Left hindlimb (tissue), 1 donor: Measurements from ENCODE around the gene ADCY3.
A peak's percentile ranks its signal among the peaks of the same experiment; 100 is the strongest.
"Not testable (repeated sequence)": the region's sequence is repeated elsewhere in the genome, so short reads cannot be mapped to it uniquely, and the experiment has no call there.

Source experiments
- DNase-seq: peaks from one replicate; pipeline ENCODE4 v3.0.0-alpha.2; 2018

The ADCY3 gene

DNA sequence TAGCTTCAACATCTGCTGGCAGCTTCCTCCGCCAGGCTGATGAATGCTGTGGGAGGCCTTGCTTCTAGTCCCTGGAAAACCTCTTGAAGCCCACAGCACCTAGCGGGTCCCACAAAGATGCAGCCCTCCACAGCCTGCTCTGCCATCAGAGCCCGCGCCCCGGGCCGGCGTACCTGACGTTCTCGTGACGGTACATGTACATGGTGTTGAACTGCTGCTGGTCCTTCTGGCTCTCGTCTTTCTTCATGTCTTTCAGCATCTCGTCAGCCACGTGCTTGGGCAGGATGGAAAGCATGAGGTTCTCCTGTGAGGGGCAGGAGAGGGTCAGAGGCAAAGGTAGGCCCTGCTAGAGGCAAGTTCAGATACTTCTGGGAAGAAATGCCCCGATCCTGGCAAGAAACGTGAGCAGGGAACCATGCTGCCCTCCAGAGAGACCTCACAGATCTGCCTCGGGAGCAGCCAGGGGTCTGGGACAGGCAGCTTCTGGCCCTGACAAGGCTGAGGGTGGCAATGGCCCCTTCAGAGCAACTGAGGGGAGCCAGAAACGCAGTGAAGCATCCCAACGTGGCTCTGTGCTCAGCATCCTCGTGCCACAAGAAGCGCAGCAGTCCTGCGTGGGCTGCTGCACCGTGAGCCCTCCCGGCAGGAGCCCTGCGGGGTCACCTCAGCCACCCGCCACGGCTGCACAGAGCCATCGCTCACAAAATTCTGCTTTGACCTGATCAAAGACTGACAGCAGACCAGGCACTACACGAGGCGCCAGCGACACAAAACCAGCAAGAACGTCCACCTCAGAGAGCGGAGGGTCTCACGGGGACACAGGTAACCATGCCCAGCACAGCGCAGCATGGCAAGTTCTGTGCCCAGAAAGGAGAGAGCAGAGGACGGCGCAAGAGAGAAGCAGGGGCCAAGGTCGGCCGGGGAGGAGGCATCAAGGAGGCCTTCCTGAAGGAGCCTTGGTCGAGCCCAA lies 77.7 kb downstream of the ADCY3 start:
- DNase-seq, result peak; percentile 26

DNA sequence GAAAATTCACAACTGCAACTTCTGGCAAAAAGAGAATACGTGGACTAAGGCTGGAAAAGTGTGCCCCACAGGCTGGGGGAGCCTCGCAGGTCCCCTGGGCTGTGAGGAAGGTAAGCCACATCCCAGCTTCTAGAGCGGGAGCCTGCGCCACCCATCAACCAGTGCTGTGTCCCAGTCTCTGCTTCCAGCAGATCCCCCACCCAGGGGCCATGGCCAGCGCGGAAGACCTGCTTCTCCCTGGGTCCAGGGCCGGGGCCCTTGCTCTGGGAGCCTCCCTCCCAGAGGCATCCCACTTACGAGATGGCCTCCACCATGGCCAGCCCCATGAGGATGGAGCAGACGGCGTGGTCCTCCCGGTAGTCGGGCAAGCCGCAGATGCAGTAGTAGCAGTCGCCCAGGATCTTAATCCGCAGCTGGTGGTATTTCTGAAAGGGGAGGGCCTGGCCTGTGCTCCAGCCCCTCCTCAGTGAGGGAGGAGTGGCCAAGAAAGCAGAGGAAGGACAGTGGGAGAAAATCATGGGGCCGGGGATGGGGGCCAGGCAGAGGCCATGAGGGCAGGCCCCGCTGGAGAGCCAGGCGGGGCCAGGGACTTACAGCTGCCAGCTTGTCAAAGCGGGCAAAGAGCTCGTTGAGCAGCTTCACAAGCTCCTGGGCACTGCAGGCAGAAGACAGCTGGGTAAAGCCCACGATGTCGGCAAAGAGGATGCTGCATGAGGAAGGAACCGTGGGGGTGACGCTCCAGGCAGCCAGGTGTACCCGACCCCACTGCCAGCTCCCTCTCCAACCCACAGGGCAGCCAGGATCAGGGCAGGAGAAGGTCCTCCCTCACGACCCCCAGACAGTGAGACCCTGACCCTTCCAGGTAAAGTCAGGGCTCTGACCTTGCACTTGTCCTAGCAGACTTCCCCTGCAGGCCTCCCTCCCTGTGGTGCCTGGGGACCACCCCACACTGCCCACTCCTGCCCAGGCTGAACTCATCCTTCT lies 78.8 kb downstream of the ADCY3 start:
- DNase-seq, result peak; percentile 26

DNA sequence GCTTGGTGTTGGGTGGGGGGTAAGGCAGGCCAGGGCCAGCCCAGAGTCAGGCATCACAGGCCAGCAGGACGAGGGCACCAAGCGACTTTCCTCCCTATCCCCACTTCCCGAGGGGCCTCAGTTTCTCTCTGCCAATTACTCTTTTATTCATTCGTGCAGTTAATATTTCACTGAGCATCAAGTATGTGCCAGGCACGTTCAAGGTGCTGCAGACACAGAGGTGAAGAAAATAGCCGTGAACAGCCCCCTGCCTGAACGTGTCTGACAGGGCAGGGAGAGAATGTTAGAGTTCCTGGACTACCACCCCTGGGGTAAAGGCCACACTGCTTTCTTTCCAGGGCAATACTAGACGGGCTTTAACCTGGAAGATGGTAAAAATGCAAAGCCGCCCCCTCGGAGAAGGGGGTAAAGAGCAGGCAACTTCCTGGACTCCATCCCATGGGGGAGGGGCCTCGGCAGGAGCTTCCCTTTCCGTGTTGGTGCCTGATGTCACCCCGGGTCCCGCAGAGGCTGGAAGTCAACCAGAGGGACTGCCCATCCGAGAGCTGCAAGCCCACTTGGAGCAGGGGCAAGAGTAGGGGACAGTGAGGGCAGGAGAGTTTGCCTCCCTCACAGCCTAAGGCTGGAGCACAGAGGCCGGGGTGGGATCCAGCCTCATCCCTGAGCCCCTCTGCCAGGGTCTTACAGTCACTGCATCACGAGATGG lies 79.7 kb downstream of the ADCY3 start:
- no peak for DNase-seq

DNA sequence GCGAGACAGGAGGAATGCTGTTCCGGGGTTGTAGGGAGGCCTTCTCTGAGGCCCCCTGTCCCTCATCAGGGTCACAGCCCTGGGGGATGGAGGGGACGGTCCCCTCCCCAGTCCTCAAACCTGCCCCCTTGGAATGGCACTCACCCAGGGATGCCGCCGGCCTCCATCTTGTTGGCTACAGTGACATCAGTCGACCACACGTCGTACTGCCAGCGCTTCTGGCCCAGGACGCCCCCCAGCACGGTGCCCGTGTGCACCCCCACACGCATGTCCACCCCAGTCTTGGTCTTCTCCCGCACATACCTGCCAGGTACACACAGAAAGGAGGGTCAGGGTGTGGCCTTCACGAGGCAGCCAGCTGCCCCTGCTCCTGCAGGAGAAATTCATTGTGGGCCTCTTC lies 80.3 kb downstream of the ADCY3 start:
- no peak for DNase-seq

DNA sequence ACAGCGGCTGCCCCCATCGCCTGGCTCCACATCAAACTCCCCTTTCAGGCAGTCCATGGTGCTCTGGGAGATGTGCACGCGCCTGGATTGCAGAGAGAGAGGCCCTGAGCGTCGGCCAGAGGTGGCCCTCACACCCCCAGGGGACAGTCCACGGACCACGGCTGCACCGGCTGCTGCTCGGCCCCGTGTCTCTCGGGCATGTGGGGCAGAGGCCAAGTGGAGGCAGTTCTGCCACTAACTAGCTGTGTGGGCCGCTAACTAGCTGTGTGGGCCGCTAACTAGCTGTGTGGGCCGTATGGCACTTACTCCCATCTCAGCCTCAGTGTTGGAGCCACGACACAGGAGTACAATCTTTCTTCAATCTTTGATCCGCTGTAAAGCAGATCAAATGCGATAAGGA lies 81.5 kb downstream of the ADCY3 start:
- no peak for DNase-seq

DNA sequence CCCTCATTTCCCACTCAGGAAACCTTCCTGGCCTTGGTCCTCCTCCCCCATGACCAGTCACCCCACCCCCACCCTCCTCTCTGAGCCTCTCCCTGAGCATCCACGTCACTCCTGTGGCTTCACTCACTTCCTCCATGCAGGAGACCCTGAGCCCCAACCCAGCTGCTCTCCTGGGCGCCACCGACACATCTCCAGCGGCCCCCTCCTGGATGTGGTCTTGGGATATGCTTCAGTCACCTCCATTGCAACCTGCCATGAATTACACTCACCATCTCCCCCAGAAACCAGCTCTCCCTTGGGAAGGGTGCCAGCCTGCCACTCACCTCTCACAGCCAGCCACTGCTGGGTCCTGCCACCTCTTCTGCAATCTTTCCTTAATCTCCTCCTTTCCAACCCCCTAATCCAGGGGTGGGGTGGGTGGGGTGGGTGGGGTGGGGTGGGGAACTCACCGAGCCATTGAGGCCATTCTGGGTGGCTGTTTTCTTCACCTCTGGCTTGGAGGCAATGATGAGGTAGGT lies 82.0 kb downstream of the ADCY3 start:
- DNase-seq, result no peak

DNA sequence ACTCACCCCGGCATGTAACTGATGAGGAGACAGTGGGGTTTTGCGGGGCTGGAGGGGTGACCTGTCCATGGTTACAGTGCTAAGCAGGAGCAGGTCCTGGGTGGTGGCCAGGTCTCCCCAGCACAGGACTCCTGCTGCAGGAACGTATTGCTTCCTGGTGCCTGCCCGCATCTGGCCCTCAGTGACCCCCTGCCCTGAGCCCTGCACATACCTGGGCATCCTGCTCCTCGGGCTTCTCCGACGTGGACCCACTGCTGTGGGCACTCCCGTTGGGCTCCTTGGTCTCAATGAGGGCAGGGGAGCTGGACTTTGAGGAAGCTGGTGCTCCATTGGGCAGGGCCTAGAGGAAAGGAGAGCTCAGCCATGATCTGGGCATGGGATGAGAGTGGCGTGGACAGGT lies 83.3 kb downstream of the ADCY3 start:
- DNase-seq, result no peak

DNA sequence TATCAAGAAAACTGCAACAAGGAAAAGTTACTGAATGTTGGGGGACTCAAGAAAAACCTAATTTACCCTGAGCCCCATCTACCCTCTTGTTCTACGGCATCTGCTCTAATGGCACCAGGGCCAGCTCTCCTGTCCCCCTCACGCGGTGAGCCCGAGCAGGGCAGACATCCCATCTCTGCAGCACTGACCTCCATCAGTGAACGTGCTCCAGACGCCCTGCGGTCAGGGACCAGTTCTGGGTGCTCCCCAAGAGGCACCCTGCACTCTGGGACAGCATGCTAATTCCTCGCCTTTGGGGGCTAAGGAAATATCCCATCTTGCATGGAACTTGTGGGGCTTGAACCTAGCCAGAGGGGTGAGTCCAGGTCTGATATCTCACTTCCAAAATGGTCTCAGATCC lies 83.8 kb downstream of the ADCY3 start:
- DNase-seq, result no peak

DNA sequence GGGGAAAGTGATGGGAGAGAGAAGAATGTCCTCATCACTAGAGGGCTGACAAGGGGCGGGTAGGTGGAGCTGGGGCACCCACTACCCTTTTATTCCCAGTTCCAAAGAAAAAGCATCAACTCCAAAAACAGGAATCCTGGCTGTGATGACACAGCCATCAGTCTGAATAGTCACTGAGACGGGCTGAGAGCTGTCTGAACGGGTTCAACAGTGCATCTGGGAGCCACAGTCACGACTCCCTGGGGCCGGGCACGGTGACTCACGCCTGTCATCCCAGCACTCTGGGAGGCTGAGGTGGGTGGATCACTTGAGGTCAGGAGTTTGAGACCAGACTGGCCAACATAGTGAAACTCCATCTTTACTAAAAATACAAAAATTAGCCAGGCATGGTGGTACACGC lies 84.6 kb downstream of the ADCY3 start:
- not testable (repeated sequence) for DNase-seq

DNA sequence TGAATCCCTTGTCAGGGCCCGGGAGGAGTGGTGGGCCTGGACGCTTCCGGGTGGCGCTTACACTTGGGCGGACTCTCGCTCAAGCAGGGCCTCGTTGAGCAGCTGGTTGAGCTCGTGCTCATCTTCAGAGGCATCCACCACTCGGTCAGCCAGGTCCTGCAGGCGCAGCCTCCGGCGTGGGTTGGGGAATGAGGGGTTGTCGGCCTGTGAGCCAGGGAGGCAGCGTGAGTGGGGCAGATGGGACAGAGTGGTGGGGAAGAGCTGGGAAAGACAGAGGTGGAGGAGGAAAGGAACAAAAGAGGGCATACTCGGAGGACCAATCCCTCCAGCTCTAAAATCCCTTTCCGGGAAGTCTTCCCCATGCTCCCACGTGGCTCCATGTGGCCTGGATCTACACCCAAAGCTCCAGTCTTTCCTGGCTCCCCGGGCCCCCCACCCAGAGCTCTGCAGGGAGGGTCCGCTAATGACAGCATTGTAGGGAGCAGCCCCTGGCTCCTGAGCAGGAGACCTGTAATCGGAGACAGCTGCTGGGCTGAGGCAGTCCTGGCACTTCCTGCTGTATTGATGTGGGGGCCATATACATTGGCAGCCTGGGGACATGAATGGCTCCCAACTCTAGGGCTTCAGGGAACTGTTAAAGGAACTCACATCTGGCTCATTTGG lies 85.2 kb downstream of the ADCY3 start:
- no peak for DNase-seq

DNA sequence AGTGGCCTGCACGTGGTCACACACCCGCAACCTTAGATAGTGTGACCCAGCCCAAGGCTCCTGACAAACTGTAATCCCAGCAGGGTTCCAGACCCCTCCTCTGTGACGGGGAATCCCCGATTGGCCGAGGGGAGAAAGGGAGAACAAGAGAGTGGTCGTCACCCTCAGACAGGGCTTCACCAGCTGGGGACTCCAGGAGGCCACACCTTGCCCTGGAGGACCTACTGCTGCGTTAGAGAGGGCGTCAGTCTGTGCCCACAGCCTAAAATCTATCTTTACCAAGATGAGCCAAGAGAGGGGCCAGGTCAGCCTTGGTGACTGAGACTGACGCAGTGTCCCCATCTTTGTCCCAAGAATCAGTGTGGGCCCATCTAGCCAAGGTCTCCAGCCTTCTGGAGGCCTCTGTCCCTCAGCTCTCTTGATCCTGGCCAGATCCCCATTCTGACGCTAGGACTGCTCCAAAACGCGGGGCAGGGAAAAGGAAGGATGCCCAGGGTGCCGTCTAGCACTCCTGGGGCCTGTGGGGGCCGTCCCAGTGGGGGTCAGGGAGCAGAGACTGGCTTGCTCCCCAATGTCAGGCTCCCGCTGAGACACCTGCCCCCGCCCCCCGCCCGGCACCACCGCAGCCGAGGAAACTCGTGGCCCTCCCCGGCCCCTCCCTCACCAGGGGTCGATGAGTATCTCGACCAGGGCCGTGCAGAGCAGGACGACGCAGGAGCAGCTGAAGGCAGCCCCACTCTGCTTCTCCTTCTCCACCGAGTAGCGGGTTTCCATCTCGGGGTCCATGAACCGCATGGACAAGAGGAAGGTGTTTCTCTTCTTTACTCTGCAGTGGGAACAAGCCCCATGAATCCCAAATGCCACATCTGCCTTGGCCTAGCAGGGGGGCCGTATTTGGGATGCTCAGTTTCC lies 86.0 kb downstream of the ADCY3 start:
- DNase-seq, result no peak

DNA sequence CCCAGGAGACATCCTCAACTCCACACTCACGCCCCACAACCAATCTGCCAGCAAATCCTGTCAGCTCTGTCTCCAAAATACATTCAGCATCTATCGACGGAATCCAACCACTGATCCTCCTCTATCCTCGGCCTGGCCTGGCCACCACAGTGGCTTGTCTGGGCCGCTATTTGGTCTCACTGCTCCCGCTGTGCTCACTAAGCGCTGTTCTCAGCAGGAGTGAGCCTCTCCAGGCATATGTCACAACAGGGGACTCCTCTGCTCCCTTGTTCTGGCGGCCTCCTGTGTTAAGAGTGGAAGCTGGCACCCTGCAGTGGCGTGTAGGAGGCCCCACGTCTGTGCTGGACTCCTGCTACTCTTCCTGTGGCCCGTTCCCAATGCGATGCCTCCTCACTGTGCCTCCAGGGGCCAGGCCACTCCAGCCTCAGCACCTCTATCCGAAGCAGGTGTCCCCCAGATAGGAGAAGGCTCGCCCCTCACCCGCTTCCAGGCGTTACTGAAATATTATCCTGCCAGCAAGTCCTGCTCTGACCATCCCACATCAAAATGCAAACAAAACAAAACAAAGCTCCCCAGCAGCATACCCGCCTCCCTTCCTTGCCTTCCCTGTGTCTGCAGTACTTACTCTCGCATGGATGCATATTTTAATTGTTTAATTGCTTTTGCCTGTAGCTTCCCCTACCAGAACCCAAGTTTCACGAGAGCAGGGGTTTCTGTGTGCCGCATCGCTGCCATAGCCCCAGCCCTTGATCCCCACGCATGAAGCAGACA lies 86.9 kb downstream of the ADCY3 start:
- no peak for DNase-seq

DNA sequence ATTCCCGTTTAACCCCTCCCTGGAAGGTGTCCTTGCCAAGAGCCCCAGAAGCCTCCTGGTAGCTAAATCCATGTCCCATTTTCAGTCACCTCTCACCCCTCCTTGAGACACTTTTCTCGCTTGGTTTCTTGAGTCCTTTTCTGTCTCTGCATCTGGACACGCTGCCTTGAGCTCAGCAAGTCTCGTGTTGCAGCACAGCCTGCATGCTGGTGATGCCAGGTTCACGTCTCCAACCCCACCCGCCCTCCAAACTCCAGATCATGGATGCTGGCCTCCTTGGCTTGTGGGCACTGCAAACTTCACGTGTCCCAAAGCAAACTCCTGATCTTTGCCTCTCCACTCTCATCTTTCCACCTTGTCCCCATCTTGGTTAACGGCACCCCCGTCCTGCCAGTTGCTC lies 87.5 kb downstream of the ADCY3 start:
- no peak for DNase-seq

DNA sequence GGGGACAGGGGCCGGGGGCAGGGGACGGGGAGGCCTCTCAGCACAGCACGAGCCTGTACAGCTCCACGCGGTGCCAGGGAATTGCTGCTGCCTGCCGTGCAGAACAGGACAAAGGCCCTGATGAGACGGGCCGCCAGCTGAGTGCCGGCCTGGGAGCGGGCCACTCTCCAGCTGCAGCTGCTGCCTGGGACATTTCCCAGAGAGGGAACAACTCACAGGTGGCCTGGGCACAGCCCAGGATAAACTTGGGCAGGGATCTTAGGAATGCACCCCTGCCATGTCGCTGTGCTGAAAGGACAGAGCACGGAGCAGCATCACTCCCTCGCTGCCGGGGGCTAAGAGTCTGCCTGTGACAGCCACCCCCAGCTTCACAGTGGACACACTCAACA lies 88.0 kb downstream of the ADCY3 start:
- DNase-seq, result peak; percentile 63

DNA sequence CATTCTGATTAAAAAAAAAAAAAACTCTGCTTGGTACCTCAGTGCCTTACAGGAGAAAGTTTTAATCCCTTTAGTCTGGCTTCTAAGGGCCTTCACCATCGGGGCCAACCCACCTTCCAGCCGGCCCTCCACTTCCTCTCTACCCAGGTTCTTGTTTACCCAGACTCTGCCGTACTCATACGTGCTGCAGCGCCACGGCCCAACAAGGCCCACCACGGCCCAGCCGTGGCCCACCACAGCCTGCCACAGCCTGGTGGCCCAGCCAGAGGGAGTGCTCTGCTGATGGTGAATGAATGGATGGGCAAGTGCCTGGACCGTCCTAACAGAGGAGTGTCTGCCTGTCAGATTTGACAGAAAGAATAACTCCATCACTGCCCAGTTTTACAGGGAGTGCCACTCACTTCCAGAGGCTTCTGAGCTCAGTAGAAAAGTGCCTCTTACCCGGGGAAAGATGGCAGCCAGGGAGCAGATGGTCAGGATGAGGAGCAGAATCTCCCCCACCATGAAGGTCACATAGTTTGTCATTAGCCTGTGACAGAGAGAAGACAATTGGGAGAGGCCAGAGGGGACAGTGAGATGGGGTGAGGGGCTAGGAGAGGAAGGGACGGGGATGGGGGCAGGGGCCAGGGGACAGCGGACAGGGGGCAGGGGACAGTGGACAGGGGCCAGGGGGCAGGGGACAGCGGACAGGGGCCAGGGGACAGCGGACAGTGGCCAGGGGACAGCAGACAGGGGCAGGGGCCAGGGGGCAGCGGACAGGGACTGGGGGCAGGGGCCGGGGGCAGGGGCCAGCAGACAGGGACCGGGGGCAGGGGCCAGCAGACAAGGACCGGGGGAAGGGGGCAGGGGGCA lies 88.6 kb downstream of the ADCY3 start:
- no peak for DNase-seq

DNA sequence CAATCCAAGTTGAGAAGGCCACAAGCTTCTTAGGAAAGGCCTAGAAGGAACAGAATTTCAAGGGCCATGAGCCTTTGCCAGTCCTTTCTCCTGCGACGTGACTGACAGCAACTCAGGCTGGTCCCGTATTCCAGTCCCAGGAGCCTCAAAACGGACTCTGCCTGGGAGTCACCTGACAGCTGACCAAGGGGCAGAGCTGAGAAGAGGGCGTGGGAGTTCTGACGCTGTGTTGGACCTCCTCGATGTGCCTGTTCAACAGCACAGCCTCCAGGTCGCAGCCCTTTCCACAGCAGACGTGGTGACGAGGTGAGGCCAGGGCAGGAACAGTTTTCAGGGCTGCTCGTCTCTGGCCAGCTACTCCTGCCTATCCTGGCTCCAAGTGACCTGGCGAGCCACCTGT lies 89.3 kb downstream of the ADCY3 start:
- no peak for DNase-seq

DNA sequence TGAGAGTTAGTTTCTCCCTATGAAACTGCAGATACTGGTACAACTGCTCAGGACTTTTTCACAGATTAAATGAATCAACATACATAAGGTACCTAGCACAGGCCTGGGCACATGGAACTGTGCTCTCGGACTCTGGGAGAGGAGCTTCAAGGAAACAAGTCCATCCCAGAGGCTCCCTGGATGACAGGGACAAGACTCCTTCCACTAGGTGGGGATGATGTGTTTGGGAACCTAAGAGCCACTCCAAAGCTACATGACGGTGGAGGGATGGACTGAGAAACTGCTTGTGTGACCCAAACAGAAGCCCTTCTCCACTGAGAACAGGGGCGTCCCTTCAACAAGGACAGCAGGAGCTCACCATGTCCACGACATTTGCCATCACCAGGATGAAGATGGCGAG lies 89.7 kb downstream of the ADCY3 start:
- DNase-seq, result no peak

DNA sequence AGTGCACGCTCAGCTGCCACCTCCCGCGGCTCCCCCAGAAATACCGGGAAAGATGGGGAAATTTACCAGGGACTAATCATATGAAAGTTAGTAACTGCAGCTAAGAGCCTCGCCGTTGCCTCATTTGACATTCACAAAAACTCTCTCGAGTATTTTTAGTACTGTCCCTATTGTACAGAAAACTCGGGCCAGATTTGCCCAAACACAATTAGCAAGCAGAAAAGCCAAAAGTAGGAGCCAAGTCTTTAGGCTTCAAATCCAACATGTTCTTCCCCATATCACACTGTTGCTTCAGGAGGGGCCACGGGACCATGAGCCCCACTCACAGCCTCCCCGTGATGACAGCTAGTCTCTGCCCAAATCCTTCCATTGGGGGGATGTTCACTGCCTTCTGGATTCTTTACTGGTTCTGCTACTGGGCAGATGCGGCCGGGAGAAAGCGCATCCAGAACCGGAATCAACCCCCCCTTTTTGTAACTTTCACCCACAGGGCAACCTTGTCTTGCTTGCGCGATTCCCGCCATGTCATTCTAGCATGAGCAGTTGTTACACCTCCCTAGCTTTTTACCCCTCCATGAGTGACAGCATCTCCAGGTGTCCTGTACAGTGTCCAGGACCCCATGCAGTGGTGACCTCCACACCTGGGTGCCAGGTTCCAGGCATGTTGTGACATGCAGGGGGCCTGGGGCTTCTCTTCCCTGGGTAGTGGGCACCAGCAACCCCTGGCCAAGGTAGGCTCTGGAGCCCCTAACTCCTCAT lies 91.6 kb downstream of the ADCY3 start:
- DNase-seq, result no peak
